D721Med (cell line): Measurements from ENCODE around the gene MCM8.

Source experiments
- DNase-seq: peaks from one replicate; pipeline ENCODE4 v3.0.0; 2011; ENCODE audit warnings: low spot score; ENCODE audit not compliant: insufficient read length
- FAIRE-seq: peaks from 2 replicates; lab custom pipeline; 2011; peaks lifted over from hg19 to GRCh38; lab: Jason Lieb, UNC
- TF ChIP-seq, protein P1 (sequence below): IDR thresholded peaks from 2 replicates; pipeline ENCODE4 v1.5.1; 2012; ENCODE audit warnings: mild to moderate bottlenecking, control low read depth; ENCODE audit not compliant: insufficient read depth; ENCODE audit errors: missing control alignments

MCM8 gene

DNA sequence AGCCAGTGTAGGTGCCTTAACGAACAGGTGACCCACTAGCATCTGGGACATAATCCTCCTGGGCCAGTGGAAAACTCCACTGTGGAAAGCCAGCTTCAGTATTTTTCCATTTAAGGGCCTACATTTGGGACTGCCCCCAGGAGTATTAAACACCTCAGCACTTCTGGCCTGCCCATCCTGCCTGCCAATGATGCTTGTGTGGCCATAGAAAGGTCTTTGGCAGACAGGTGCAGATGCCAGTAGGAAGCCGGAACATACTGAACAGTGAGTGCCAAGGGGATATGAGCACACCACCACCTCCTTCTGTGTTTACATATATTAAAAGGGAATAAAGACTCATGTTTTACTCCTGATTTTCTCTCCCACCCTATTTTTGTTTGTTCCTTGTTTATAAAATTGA lies 19.9 kb downstream of the MCM8 start:
- DNase-seq (no peak), FAIRE-seq (no peak)
- TF ChIP-seq, protein P1, sequence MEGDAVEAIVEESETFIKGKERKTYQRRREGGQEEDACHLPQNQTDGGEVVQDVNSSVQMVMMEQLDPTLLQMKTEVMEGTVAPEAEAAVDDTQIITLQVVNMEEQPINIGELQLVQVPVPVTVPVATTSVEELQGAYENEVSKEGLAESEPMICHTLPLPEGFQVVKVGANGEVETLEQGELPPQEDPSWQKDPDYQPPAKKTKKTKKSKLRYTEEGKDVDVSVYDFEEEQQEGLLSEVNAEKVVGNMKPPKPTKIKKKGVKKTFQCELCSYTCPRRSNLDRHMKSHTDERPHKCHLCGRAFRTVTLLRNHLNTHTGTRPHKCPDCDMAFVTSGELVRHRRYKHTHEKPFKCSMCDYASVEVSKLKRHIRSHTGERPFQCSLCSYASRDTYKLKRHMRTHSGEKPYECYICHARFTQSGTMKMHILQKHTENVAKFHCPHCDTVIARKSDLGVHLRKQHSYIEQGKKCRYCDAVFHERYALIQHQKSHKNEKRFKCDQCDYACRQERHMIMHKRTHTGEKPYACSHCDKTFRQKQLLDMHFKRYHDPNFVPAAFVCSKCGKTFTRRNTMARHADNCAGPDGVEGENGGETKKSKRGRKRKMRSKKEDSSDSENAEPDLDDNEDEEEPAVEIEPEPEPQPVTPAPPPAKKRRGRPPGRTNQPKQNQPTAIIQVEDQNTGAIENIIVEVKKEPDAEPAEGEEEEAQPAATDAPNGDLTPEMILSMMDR, result no peak

DNA sequence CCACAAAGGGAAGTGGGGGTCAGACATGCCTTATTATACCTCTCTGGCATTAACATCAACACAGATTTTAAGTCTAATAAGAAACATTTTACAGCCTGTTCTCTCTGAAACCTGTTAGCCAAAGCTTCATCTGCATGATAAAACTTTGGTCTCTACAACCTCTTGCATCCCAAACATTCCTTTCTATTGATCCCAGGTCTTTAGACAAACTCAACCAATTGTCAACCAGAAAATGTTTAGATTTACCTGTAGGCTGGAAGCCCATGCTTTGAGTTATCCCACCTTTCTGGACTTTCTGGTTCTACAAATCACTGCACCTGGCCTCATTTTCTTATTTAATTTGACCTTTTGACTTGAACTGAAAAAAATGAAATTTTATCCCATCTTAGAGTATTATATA lies 20.8 kb downstream of the MCM8 start:
- FAIRE-seq (no peak), DNase-seq (no peak)
- TF ChIP-seq, protein P1, result no peak

DNA sequence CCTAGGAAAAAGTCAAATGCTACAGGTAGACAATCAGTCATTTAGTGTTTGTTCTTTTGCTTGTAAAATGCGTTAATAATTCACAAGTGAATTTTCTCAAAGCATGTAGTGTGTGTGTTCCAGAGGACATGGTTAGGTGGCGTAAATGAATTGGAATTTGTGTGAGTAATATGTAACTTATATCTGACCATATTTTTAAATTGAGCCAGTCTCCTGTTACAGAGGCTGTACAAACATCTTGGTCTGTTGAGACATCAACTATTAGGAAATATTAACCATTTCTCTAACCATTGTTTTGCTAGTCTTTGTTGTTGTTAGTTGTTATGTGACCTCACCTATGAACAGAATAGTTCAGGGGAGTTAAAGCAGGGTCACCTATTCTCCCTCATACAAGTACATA lies 22.7 kb downstream of the MCM8 start:
- no peak for FAIRE-seq
- DNase-seq, result no peak
- TF ChIP-seq, protein P1, result no peak

DNA sequence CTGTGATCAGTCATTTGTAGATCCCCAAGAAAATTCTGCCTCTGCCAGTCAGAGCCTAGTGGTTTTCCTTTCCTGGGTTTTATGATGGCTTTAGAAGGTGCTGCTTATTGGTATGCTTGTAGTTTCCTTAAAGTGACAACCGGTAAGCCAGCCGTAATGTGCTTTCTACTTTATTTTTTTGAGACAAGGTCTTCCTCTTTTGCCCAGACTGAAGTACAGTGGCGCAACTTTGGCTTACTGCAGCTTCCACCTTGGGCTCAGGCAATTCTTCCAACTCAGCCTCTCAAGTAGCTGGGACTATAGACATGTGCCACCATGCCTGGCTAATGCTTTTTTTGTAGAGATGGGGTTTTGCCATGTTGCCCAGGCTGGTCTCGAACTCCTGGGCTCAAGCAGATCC lies 23.5 kb downstream of the MCM8 start:
- FAIRE-seq, result no peak
- no peak for DNase-seq
- TF ChIP-seq, protein P1, result no peak

DNA sequence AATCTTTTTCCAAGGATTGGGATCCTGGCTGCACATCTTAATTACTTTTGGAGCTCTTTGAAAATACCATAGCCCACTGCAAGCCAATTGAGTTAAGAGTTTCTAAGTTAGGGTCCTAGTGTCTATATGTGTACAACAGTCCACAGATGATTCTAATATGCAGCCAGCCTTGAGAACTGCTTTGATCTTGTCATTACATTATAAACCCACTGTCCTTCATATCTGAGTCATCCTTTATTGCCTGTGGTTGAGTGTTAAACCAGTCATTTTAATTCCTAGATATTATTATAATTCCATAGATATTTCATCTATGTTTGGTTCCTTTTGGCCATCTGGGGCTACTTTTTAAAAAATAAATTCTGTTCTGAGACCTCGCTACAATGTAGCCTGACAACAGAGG lies 24.1 kb downstream of the MCM8 start:
- DNase-seq (no peak), FAIRE-seq (no peak)
- TF ChIP-seq, protein P1, result no peak

DNA sequence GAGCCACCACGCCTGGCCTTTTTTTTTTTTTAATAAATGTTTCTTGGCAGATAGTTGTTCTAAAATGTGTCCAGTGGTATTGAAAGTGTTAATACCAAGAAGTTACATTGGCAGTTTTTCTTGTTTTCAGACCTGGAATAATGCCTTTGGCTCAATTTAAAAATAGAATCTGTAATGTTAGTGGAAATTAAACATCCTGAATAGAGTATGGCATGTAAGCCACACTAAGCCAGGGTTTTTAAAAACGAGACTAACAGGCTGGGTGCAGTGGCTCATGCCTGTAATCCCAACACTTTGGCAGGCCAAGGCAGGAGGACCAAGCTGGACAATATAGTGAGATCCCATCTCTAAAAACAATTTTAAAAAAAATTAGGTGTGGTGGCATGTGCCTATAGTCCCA lies 25.3 kb downstream of the MCM8 start:
- TF ChIP-seq, protein P1, result no peak
- DNase-seq (no peak), FAIRE-seq (no peak)

DNA sequence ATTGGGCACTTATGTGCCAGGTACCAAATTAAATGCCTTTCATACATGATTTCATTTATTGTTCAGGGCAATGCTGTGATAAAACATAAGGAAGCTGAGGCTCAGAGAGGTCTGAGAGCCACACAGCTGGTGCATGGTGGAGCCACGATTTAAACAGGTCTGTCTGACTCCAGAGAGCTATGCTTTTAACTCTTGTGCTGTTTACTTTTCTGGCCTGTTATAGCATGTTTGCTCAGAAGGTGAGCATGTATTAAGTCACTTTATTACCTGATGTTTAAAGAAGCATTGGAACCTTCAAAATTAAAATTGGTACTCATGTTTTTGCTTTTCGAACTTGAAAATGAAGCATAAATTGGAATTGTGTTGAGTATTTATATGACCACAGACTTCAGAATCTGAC lies 26.8 kb downstream of the MCM8 start:
- FAIRE-seq, result no peak
- TF ChIP-seq, protein P1, result no peak
- no peak for DNase-seq
